ENCODE results near the gene HMCN2.

GRCh38 chr9:130470950-130471349 is 205.4 kb downstream of the HMCN2 start:
- no peak for TF ChIP-seq EZH2 (IDR thresholded peaks at IDR 0.05; ENCODE audit: insufficient read depth, poor library complexity, severe bottlenecking)
- TF ChIP-seq EZH2phosphoT487 (IDR thresholded peaks at IDR 0.05; ENCODE audit: insufficient read depth, low read depth): no peak

Measured in GM23248 (cell line).